GM12892 (cell line): Measurements from ENCODE around the gene DLG1.

ENCODE experiments used
- POLR2A ChIP-seq: IDR thresholded peaks from 2 replicates; pipeline ENCODE4 v1.6.1; 2011; ENCODE audit warnings: low read depth, low read length, control low read depth
- POLR2AphosphoS5 ChIP-seq: IDR thresholded peaks from 2 replicates; pipeline ENCODE4 v1.6.1; 2011; ENCODE audit warnings: low read depth, low read length, control low read depth

GRCh38 chr3:197339841-197340520 is 41.6 kb upstream of the DLG1 start:
- no peak for TF ChIP-seq POLR2A
- no peak for TF ChIP-seq POLR2AphosphoS5
